OCI-LY7 (cell line): ENCODE measurements around the gene KCNAB2. TPM values are rescaled to one million over a fixed set of nuclear protein-coding genes. Genes with fewer than 3 reads are reported as not detected.

Experiments
- BruUV-seq: library from RNA; stranded (reverse); fragments of 400-500 nt; replicated peaks from 2 replicates; lab custom pipeline; 2021; lab: Mats Ljungman, UMichigan
- CTCF ChIA-PET: fragments of 300-600 bp; sonication (Branson Sonifier 250); formaldehyde crosslinking; loops from one replicate; lab custom pipeline; 2022; ENCODE audit warnings: antibody characterized with exemption; ENCODE audit not compliant: unreplicated experiment; lab: Charles Lee
- POLR2A ChIA-PET: fragments of 300-600 bp; sonication (Branson Sonifier 250); formaldehyde crosslinking; loops from one replicate; lab custom pipeline; 2022; ENCODE audit warnings: antibody characterized with exemption; lab: Charles Lee
- DNase-seq: peaks from one replicate; pipeline ENCODE4 v3.0.0-alpha.2; 2015; ENCODE audit warnings: low spot score
- H2AFZ ChIP-seq: fragments of 200-600 bp; sonication (generic), shearing (Covaris generic); 2 replicates; pipeline ENCODE4 v1.6.1; 2014; ENCODE audit warnings: mild to moderate bottlenecking, antibody characterized with exemption, low read length, moderate library complexity
- H3K27ac ChIP-seq: fragments of 200-600 bp; sonication (generic); 2 replicates; pipeline ENCODE4 v1.5.1; 2014; ENCODE audit warnings: mixed run types, low read depth, mild to moderate bottlenecking, moderate library complexity, low read length, inconsistent platforms; ENCODE audit not compliant: poor library complexity, severe bottlenecking
- H3K36me3 ChIP-seq: fragments of 200-600 bp; sonication (generic); 2 replicates; pipeline ENCODE4 v1.6.1; 2014; ENCODE audit warnings: mild to moderate bottlenecking, antibody characterized with exemption, low read length, moderate library complexity, mixed read lengths; ENCODE audit not compliant: insufficient read depth
- H3K4me1 ChIP-seq: fragments of 200-600 bp; sonication (generic); 2 replicates; pipeline ENCODE4 v1.5.1; 2014; ENCODE audit warnings: mild to moderate bottlenecking, low read length; ENCODE audit not compliant: insufficient read depth, poor library complexity, severe bottlenecking
- H3K4me2 ChIP-seq: fragments of 200-600 bp; sonication (generic); 2 replicates; pipeline ENCODE4 v1.6.1; 2014; ENCODE audit warnings: mild to moderate bottlenecking, low read length
- H3K4me3 ChIP-seq: fragments of 200-600 bp; sonication (generic); 2 replicates; pipeline ENCODE4 v1.5.1; 2014; ENCODE audit warnings: mild to moderate bottlenecking, low read depth, low read length; ENCODE audit not compliant: poor library complexity, severe bottlenecking
- H3K79me2 ChIP-seq: fragments of 200-600 bp; sonication (generic); 2 replicates; pipeline ENCODE4 v1.6.1; 2016; ENCODE audit warnings: low read depth, mild to moderate bottlenecking, low read length, moderate library complexity, mixed read lengths; ENCODE audit not compliant: insufficient read depth
- H3K9me2 ChIP-seq: fragments of 200-600 bp; sonication (generic); 2 replicates; pipeline ENCODE4 v1.6.1; 2016; ENCODE audit warnings: mild to moderate bottlenecking, low read length, mixed read lengths; ENCODE audit not compliant: insufficient read depth
- H3K9me3 ChIP-seq: fragments of 200-600 bp; sonication (generic); 2 replicates; pipeline ENCODE4 v1.6.1; 2014; ENCODE audit warnings: mild to moderate bottlenecking, mixed run types, low read length, mixed read lengths
- H4K20me1 ChIP-seq: fragments of 200-600 bp; sonication (generic); 2 replicates; pipeline ENCODE4 v1.6.1; 2014; ENCODE audit warnings: mild to moderate bottlenecking, antibody characterized with exemption, low read length, moderate library complexity, mixed read lengths; ENCODE audit not compliant: insufficient read depth
- EZH2phosphoT487 ChIP-seq: fragments of 200-600 bp; sonication (generic); IDR thresholded peaks from 2 replicates; pipeline ENCODE4 v1.6.1; 2018; ENCODE audit warnings: low read depth, borderline replicate concordance, mild to moderate bottlenecking, mixed run types, antibody characterized with exemption, low read length, moderate library complexity, mixed read lengths
- intact Hi-C: fragments of 100-400 bp; cut with micrococcal nuclease; formaldehyde crosslinking; loops from one replicate; pipeline ENCODE4 v1.10.0; 2022; ENCODE audit not compliant: unreplicated experiment
- total RNA-seq, 2 experiments: library from RNA; depleted of rRNA in 1 of 2; stranded (reverse); fragments of >200 nt in 1 of 2; shearing (Covaris generic) in 1 of 2; gene quantifications; 2 replicates each; pipeline ENCODE4 v1.2.3, GENCODE V29; 2014 to 2022
- TF ChIP-seq, protein P1 (sequence below): fragments of 200-600 bp; sonication (generic); conservative IDR thresholded peaks from 2 replicates; pipeline ENCODE4 v1.5.1; 2014; ENCODE audit warnings: mild to moderate bottlenecking, antibody characterized with exemption, low read length, moderate library complexity, mixed read lengths

Gene KCNAB2
- total RNA-seq, 2 experiments from 2014 or later, result 46.7 to 133 TPM

DNA sequence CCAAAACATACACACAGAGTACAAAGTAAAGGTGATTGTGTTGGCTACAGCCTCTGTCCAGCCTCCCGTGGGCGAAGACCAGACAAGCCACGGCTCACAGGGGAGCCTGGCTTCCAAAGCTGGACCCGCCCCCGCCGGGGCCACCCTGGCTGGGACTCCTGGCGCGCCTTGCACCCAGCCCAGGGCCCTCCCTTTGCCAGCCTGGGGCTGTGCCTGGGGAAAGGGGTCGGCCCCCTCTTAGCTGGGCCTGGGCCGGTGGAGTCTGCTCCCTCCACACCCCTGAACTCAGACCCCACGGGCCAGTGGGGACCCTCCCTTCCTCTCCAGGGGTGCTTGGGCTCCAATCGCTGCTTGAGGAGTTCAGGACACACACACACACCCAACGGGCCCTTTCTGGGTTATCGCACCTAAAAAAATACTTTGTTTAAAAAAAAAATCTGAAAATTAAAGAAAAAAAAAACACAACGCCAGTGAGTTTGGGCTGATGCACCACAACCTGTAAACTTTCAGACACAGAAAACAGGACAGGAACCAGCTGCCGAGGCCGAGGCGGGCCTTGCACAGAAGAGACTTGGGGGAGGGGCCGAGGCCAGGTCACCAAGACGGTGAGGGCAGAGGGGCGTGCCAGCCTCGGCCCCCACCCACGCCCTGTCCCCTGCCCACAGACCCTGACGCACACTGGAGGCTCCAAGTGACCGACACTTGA lies 56.3 kb downstream of the KCNAB2 start:
- ChIA-PET POLR2A (no interaction called here), CTCF (no interaction called here)
- intact Hi-C loops, result loop anchor here (10.0 kb wide), 1 partner anchor 143 kb away; the partner anchor contains the start of gene HES3
- no peak for DNase-seq
- Histone ChIP-seq H3K9me2 (no peaks in the 10 kb centered on the region), H3K9me3 (no peaks in the 10 kb centered on the region), H3K4me2 (no peak overlapping the region), H3K79me2 (no peaks in the 10 kb centered on the region), H3K4me3 (no peak overlapping the region), H4K20me1 (no peaks in the 10 kb centered on the region), H3K27ac (no peak overlapping the region), H3K4me1 (no peaks in the 10 kb centered on the region), H2AFZ (no peak overlapping the region), H3K36me3 (no peaks in the 10 kb centered on the region)
- no peak for TF ChIP-seq EZH2phosphoT487
- TF ChIP-seq, protein P1, sequence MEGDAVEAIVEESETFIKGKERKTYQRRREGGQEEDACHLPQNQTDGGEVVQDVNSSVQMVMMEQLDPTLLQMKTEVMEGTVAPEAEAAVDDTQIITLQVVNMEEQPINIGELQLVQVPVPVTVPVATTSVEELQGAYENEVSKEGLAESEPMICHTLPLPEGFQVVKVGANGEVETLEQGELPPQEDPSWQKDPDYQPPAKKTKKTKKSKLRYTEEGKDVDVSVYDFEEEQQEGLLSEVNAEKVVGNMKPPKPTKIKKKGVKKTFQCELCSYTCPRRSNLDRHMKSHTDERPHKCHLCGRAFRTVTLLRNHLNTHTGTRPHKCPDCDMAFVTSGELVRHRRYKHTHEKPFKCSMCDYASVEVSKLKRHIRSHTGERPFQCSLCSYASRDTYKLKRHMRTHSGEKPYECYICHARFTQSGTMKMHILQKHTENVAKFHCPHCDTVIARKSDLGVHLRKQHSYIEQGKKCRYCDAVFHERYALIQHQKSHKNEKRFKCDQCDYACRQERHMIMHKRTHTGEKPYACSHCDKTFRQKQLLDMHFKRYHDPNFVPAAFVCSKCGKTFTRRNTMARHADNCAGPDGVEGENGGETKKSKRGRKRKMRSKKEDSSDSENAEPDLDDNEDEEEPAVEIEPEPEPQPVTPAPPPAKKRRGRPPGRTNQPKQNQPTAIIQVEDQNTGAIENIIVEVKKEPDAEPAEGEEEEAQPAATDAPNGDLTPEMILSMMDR, result no peak
- no TSS peak for BruUV-seq

DNA sequence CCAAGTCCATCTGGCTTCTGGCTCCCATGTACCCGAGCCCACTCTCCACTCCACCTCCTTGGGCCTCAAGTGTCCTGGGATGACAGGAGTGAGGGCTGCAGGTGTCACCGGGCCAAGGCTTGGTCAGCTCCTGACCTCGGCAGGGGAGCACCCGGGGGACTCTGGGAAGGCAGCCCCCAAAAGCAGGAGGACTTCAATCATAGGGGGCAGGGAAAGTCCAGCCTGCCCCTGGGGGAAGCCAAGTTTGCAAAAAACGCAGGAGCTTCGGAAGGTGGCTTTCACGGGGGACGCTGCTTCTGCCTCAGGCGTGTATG lies 56.8 kb downstream of the KCNAB2 start:
- Histone ChIP-seq H3K27ac (no peak overlapping the region), H3K9me3 (no peaks in the 10 kb centered on the region), H2AFZ (no peak overlapping the region), H3K36me3 (no peaks in the 10 kb centered on the region), H3K79me2 (no peaks in the 10 kb centered on the region), H4K20me1 (no peaks in the 10 kb centered on the region), H3K4me1 (no peaks in the 10 kb centered on the region), H3K4me2 (no peak overlapping the region), H3K4me3 (no peak overlapping the region), H3K9me2 (no peaks in the 10 kb centered on the region)
- TF ChIP-seq EZH2phosphoT487, result no peak
- TF ChIP-seq, protein P1, result no peak
- ChIA-PET POLR2A (no interaction called here), CTCF (no interaction called here)
- no TSS peak for BruUV-seq
- intact Hi-C loops, result loop anchor here (10.0 kb wide), 1 partner anchor 142 kb away; the partner anchor contains the start of gene HES3
- DNase-seq, result no peak

DNA sequence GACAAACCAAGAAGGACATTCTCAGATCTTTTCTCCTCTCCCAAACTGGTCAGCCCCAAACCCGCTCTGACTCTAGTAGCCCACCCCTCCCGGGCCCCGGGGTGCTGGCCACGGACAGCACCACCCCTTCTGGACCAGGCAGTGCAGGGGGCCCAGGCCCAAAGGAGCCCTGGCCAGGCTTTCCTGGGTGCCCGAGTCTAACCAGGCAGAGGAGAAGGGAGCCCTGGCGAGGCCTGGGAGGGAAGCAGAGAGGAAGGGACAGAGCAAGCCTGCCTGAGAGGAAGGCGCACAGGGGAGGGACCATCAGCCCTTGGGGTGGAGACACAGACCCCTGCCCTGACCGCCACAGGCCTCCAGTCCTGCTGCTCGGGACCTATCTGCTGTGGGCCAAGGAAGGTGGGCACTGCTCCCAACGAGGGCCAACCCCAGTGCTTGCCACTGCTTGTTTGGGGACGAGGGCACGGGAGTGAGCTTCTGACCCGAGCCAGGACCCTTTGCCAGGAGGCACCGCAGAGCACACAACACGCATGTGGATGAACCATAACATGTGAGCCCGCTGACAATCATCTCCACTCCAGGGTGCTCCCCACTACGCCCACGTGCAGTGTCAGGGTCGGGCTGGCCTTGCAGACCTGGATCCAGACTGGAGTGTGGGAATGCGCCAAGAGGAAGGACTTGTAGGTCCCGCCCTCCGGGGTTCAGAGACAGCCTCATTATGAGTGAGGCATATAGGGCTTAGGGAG lies 57.6 kb downstream of the KCNAB2 start:
- Histone ChIP-seq H3K27ac (no peak overlapping the region), H4K20me1 (no peaks in the 10 kb centered on the region), H3K4me1 (no peaks in the 10 kb centered on the region), H3K9me2 (no peaks in the 10 kb centered on the region), H3K79me2 (no peaks in the 10 kb centered on the region), H3K4me3 (no peak overlapping the region), H3K4me2 (no peak overlapping the region), H2AFZ (no peak overlapping the region), H3K9me3 (no peaks in the 10 kb centered on the region), H3K36me3 (no peaks in the 10 kb centered on the region)
- POLR2A ChIA-PET, result no interaction called here
- intact Hi-C loops, result loop anchor here (10.0 kb wide), 1 partner anchor 142 kb away; the partner anchor contains the start of gene HES3
- TF ChIP-seq EZH2phosphoT487, result no peak
- TF ChIP-seq, protein P1, result no peak
- no peak for DNase-seq
- CTCF ChIA-PET, result no interaction called here
- no TSS peak for BruUV-seq
